CD4-positive, alpha-beta T cell treated with Interleukin-6 at 100 ng/mL for 8 hours (primary cell): ENCODE results near the gene HSPB3.
"Not testable (repeated sequence)": the region's sequence is repeated elsewhere in the genome, so short reads cannot be mapped to it uniquely, and the experiment has no call there.

Experiments used
- DNase-seq: peaks from one replicate; pipeline ENCODE4 v3.0.0-alpha.2; 2020; ENCODE audit warnings: mixed read lengths, low spot score

Gene HSPB3, protein sequence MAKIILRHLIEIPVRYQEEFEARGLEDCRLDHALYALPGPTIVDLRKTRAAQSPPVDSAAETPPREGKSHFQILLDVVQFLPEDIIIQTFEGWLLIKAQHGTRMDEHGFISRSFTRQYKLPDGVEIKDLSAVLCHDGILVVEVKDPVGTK

DNA sequence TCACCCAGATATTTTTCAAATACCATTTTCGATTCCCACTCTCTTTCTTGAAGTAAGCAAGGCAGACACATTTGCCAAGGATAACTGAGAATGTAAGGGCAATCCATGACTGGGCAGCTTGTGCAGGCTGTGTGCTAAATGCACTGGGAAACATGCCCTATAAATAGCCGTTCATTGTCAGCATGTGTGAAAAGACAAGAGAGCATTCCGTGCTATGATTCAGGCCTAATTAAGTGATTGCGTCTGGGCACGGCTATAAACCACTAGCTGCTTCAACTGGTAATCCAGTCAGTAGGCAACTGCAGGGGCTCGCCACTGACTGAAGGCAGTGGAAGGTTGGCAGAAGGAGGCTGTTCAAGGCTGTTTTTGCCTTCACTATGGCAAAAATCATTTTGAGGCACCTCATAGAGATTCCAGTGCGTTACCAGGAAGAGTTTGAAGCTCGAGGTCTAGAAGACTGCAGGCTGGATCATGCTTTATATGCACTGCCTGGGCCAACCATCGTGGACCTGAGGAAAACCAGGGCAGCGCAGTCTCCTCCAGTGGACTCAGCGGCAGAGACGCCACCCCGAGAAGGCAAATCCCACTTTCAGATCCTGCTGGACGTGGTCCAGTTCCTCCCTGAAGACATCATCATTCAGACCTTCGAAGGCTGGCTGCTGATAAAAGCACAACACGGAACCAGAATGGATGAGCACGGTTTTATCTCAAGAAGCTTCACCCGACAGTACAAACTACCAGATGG lies at the start of gene HSPB3:
HSPB3 (plus strand) TSS at position 287 of the 745 bp plus-strand sequence; CDS start at position 378, 91 bp downstream.
- no peak for DNase-seq

DNA sequence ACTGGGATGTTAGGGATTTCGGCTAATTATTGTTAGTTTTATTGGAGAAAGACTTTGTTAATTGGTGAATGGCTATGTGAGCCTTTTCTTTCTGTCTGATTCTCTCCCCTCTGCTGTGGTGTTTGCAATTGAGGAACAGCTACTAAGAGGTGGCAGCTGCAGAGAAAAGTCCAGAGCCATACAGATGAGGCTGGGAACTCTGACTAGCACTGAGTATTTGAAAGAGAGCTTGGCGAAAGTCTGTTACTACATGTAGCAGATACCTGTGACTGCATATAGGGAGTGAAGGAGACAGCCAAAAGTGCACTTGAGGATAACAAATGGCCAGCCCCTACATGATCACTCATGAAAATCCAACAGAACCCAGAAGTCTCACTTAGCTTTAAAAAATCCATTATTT lies 44.3 kb upstream of the HSPB3 start:
- DNase-seq: no peak

DNA sequence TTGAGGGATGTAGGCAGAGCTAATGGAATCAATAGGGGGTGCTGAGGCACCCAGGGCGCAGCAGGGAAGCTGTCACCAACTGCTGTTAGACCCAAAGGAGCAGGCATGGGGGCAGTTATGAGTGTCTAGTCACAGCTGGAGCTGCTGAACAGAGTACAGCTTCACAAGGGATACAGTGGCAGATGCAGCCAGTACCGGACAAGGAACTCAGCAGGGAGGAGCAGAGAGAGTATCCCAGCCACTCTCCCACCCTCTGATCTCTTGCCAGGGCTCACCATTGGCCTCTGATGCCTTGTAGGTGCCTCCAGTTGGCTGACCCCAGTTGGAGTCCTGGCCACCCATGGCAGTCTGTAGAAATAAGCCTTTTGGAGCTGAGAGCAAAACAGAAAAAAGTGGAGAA lies 42.6 kb upstream of the HSPB3 start:
- DNase-seq: no peak

DNA sequence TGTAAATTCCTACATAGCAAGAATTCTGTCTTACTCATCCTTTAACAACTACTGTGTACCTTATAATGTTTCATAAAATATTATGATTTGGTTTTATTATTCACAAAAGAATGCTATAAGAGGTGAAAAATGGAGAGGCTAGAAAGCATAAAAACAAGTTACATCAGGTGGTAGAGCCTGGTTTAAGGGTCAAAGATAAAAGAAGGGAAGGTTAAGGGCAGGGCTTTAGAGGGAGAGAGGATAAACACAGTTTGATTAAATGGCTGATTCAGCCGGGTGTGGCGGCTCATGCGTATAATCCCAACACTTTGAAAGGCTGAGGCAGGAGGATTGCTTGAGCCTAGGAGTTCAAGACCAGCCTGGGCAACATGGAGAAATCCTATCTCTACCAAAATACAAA lies 40.4 kb upstream of the HSPB3 start:
- no peak for DNase-seq

DNA sequence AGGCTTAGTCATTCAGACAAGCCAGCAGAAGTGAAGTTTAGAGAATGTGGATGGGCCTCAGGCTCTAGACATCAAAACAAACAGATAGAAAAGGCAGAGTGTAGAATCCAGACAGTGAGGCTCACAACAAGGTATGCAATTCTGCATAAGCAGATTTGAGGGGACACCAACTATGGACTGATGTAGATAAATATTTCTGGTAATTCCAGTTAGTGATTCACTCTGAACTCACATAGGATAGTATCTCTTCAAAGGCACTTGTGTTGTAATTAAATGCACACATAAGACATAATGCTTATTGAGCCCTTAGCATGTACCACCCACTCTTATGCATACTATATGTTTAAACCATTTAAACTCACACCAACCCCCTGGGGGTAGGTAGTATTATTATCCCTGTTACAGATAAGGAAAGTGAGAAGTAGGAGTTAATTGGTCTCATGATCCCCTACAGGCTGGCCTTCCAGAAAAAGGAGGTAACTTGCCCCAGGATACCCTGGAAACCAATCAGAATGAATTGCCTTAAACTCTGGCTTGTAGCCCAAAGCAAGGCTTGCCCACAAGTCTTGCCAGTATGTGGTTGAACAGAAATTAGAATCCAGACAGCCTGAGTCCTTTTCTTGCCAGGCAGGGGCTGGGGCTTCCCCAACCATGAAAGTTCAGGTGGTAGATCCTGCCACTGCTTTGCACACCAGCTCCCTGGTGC lies 39.5 kb upstream of the HSPB3 start:
- no peak for DNase-seq

DNA sequence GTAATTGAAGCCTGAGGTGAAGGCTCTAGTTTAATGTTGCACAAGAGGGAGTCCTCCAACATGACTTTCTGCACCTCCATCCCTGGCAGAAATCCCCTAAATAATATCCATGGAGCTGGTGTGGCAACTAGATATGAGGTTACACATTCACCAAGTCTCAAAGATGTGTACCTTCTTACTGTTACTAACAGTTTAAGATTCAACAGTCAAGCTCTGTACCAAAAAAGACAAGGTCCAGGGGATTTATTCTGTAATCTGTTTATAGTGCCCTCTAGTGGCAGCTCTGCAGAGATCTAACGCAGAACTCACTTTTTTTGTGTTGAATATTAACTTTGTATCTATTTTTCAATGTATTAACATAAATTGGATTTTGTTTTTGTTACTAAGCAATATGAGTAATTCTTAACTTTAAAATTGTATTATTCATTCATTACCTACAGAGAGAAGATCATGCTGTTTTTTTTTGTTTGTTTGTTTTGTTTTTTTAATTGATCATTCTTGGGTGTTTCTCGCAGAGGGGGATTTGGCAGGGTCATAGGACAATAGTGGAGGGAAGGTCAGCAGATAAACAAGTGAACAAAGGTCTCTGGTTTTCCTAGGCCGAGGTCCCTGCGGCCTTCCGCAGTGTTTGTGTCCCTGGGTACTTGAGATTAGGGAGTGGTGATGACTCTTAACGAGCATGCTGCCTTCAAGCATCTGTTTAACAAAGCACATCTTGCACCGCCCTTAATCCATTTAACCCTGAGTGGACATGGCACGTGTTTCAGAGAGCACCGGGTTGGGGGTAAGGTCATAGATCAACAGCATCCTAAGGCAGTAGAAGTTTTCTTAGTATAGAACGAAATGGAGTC lies 35.7 kb upstream of the HSPB3 start:
- DNase-seq: peak; percentile 44

DNA sequence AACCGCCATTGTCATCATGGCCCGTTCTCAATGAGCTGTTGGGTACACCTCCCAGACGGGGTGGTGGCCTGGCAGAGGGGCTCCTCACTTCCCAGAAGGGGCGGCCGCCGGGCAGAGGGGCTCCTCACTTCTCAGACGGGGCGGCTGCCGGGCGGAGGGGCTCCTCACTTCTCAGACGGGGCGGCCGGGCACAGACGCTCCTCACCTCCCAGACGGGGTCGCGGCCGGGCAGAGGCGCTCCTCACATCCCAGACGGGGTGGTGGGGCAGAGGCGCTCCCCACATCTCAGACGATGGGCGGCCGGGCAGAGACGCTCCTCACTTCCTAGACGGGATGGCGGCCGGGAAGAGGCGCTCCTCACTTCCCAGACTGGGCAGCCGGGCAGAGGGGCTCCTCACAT lies 35.0 kb upstream of the HSPB3 start:
- DNase-seq: not testable (repeated sequence)

DNA sequence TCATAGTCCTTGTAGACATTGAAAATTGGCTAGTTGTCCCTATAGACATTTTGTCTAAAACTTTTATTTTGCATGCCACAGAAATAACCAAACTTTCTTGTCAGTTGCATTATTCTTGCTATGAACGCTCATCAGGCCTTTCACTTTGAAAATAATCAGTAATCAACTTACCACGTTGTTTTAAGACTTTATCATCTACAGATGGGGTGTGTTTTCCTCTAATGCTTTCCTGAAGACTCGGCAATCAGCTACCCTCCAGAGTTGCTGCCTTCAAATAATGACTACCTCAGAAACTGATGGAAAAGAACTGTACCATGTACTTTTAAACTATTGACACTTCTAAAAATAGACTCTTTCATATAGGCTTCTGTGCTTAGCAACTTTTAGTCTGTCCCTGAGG lies 33.5 kb upstream of the HSPB3 start:
- DNase-seq: no peak

DNA sequence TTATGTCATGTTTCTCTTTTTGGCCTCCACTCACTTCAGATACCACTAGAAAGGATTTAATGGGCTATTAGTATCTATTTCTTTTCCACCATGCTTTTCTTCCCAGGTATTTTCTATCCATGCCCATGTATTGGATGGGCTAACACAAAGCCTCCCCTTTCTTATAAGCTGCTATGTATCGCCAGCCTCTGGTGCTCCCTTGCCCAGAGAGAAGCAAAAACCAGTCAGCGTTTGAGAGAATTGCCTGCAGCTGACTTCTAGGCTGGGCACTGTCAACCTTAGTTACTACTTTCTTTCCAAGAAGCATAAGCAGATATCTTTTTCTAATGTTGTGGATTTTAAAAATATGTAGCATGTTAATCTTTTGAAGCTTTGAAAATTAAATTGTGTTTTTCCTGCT lies 30.2 kb upstream of the HSPB3 start:
- no peak for DNase-seq

DNA sequence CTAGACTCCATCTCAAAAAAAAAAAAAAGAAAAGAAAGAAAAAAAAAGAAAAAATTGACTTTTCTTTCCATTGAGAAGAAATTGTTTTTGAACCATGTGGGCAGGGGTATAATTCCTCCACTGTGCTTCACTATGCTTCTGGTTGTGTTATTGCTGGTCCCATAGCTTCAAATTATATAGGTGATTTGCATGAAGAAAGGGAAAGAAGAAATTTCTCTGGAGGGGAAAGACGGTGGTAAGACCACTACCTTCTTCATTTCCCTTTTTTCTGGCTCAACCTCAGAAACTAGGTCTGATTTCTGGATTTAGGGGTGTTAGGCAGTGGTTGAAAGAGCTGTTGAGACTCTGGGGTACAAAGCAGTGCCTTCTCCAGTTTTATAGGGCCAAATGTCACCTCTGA lies 29.3 kb upstream of the HSPB3 start:
- DNase-seq: no peak

DNA sequence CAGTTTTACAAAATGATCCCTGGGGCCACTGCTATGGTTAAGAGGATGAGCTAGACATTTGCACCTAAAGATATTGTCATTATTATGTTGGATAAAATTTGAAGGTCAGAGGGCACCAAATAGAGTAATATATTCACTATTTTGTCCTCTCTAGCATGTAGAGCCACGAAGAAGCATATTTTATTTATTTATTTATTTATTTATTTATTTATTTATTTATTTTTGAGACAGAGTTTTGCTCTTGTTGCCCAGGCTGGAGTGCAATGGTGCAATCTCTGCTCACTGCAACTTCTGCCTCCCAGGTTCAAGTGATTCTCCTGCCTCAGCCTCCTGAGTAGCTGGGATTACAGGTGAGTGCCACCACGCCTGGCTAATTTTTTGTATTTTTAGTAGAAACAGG lies 20.8 kb upstream of the HSPB3 start:
- DNase-seq: not testable (repeated sequence)

DNA sequence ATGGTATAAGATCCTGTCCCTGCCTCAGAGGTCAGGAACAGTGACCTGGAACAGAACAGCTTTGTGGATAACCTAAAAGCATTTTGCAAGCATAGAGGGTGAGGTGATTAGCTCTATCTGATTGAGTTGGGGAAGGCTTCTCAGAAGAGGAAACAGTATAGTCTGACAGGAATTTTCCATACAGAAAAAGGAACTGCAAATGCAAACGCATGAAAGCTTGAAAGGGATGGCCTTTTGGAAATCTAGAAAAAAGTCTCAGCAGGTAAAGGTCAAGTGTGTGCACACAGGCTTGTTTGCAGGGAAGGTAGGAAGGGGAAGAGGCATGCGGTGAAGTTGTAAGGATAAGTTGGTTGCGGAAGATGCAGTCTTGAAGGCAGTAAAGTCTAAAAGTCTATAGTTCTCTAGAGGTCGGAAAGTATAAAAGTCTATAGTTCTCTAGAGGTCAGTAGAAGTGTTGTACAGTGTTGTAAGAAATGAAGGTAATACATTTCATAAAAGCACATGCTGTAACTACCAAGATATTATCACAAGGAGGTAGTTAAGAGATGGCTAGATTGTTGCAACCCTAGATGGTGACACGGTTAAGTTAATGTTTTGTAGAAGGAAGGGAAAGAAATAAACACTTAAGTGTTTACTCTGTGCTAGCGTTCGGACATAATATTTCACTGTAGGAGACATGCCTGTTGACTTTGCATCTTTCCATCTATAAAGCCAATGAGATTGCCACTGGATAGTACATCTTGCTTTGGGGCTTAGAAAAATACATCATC lies 16.7 kb upstream of the HSPB3 start:
- DNase-seq: no peak

DNA sequence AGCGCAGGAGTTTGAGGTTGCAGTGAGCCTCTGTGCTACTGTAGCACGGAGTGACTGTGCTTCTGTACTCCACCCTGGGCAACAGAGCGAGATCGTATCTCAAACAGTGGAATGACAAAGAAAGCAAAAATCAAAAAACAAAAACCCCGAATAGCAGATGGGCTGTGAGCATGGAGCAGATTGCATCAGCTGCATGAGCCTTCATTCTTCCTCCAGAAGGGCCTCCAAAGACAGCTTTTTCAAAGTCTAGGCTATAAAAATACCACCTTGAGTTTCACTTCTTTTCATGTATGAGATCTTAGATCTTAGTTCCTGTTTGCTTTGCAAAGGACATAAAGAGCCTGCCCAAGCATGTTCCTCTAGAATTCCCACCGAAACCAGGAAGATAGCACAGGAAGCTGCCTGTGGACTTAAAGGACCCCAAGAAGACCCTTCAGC lies 15.0 kb upstream of the HSPB3 start:
- DNase-seq: peak; percentile 24

DNA sequence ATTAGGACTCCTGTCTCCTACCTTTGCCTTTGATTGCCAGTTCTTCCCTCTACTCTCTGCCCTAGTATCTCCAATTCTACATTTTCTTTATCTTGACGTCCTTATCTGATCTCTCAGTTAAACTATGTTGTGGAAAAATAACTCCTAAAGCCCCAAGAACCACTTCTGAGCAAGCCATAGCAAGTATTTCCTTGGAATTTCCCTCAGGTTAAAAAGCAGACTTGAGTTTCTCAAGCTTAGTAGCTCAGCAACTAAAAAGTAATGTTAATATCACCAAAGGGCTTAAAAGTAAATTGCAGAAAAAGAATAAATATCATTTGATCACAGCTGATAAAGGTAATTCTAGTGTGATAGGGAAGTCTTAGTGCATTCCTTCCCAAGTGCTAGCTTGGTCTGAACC lies 13.2 kb upstream of the HSPB3 start:
- no peak for DNase-seq

DNA sequence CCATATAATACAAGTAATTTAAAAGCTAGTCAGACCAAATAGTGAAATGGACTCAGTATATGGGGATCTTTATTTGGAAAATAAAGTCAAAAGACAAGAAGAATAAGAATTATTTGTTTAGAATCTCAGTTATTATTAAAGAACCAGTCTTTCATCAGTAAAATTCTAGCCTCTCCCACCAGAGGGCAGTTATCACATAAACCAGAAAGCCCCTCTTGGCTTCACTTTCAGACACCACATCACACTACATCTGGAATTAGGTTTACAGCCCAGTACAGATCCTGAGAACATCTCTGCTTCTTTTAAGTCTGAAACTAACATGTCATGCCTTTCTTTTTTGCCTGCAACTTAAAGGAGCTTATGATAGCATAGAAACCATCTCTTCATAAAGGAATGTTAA lies 12.2 kb upstream of the HSPB3 start:
- DNase-seq: no peak

DNA sequence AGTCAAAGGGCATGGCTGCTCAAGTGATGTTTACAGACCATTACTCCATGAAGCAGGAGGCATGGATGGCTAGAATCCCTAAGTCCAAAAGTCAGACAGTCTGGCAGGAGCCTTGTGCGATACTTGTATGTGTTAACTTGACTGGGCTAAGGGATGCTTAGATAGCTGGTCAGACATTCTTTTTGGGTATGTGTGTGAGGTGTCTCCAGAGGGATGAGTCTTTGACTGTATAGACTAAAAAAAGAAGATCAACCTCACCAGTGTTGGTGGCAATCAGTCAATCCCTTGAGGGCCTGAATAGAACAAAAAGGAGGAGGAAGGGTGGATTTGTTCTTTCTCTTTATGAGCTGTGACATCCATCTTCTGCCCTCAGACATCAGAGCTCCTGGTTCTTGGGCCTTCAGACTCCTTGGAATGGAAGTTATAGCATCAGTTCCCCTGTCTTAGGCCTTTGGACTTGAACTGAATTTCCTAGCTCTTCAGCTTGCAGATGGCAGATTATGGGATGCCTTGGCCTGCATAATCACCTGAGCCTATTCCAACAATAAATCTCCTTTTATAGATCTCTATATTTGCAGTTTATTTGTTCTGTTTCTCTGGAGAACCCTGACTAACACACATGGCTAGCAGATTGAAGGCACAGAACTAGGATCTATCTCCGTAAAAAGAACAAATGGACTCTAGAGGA lies 9.7 kb upstream of the HSPB3 start:
- DNase-seq: no peak

DNA sequence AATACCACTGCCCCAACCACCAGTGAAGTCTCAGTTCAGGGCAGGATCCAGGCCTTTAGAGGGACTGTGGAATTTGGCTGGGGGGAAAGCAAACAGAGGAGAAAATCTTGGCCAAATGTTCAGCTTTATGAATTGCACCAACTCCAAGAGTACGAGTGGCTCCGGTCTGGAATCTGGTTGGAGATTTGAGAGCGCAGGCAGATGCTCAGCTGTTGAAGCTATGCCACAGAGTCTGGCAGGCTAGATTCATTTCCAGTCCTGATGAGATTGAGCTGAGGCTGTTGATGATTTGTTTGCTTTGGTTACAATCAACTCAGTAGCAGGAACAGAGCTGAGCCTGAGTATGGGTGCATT lies 9.1 kb upstream of the HSPB3 start:
- DNase-seq: no peak

DNA sequence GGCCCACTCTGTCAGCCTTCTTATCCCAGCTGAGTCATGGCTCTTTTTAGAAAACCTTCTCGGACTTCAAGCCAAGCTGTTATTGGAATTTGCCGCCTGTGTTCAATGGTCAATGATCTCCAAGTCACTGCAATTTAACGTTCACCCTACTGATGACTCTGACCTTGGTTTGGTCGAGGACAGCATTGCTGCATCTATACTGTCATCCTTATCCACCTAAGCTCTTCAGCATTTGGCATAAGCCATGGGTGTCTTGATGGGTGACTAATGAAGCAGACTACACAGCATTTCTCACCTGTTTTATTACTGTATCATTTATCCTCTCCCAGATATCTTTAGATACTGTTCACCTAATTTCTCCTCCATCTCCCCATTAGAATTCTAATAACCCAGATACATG lies 5.6 kb upstream of the HSPB3 start:
- no peak for DNase-seq

DNA sequence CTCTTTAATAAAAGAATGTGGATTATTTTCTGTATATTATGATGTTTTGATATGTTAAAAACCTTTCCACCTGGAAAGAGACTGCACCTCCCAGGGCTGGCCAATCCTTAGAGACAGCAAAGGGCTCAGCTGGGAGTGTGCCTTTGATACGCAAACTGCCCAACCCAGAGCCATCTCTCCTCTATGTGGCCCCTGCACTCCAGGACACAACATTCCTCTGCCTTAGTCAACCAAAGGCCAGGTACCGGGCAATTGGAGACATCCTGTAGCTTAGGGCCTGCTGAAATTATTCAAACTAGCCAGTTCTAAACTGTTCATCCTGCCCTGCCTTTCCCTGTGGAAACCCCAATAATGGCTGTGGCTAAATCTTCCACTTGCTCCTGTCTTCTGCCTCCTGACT lies 5.0 kb upstream of the HSPB3 start:
- DNase-seq: no peak

DNA sequence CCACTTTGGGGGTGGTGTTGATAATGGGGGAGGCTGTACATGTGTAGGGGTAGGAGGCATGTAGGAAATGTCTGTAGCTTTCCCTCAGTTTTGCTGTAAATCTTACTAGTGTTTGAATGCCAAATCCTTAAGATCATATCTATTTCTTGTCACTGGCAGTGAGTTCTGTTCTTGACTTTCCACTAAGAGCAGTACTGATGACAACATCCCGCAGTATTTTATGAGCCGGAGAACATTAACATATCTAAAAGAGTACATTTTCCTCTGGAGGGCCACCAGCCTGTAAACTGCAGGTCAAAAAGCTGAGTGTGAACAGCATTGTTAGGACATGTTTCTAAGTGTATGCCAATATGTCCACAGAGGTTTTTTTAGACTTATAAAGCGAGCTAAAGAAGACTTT lies 2.5 kb upstream of the HSPB3 start:
- no peak for DNase-seq

DNA sequence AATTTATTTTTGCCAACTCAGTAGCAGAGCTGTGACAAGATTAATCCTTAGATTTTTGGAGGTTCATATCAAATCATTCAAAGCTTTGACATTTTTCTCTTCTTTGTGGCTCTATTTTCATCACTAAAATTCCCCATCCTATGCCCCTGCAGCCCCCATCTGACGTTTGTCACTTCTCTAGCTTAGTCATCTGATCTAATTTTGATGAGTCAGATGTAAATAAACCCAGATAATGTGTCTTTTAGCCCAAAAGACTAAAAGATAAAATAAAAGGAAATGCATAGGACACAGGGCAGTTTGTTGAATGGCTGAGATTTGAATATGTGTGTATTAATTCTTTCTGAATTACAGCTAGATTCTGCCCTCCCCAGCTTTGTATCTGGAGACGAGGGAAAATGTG lies 897 bp upstream of the HSPB3 start:
- no peak for DNase-seq
